GM18526 (cell line): Measurements from ENCODE around the gene RPL21.

Experiments
- POLR2A ChIP-seq: IDR thresholded peaks from 3 replicates; pipeline ENCODE4 v1.6.1; 2011; ENCODE audit not compliant: insufficient read length; ENCODE audit errors: extremely low read depth

Gene RPL21

DNA sequence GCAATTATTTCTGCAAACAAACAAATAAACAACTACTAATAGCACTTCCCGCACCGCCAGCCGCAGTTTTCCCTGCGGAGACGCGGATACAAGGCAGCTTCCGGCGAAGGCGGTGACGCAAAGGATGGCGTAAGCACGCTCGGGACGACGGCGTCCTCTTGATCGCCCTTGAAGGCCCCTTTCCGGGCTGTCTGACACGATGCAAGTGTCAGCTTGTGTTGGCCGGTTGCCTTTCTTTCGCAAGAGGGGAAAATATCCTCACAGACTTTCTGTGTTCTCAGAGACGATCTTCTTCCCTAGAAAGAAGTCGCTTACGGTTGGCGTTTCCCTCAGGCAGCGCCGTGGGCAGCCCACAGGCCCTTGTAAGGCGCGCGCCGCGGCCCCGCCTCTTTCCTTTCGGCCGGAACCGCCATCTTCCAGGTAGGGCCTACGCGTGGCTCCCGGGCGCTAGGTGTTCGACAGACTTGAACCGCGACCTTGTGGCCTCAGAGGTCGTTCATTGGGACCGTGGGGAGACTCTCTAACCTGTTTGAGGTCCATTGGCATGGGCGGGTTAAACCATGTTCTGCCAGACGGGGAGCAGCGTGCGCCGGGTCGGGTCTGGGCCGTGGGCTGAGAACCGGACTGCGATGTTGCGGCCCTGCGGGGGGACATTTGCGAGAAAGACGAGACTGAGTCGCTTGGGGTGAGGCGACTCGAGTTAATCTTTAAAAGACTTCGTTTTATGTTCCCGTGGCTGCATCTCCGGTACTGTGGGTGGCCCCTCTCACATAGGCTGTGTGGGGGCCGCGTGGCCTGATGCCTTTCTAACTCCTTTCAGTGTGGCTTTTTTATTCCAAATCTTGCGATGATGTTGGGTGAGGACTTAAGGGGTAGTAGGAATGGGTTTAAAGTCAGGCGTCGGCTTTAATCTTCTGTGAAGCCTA lies at the start of gene RPL21:
RPL21 (plus strand) TSS at position 393 of the 926 bp plus-strand sequence. CDS start 2,219 bp downstream, outside the sequence.
- peak; percentile 87 for TF ChIP-seq POLR2A

DNA sequence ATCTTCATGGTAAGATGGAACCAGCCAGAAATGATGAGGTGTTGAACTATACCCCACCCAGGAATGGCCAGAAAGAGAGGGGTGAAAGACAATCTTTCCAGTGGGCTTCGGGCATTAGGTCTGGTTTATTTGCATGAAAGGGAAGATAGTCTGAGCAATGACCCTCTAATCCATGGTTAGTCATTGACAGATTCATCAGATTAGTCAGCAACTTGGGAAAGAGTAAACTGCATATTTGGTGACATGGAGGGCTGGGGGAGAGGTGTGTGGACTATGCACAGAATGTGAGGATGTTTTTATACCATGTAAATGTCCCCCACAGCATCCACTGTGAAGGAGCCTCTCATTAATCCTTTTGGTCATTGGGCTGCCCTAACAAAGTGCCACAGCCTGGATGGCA lies 49.7 kb upstream of the RPL21 start:
- no peak for TF ChIP-seq POLR2A

DNA sequence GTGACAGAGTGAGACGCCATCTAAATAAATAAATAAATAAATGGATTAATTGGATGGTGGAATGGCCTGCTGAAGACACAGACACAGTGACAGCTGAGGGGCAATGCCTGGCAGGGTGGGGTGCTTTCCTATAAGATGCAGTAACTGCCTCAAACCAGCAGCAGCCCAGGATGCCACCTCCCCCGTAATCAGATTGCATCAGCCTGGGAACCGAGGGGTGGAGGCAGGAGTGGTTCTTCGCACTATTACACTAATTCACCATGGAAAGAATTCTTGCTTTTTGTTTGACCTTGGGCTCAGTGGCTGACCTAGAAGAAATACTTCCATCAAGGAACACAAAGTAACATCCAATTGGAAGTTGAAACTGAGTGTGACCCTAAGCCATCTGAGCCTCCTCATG lies 48.2 kb upstream of the RPL21 start:
- TF ChIP-seq POLR2A: no peak

GRCh38 chr13:27203854-27204253 lies 47.5 kb upstream of the RPL21 start:
- no peak for TF ChIP-seq POLR2A

GRCh38 chr13:27208514-27208913 lies 42.8 kb upstream of the RPL21 start:
- no peak for TF ChIP-seq POLR2A

- TF ChIP-seq POLR2A: no peak
These were observed 40.1 kb upstream of the RPL21 start for GRCh38 chr13:27211271-27211670.

DNA sequence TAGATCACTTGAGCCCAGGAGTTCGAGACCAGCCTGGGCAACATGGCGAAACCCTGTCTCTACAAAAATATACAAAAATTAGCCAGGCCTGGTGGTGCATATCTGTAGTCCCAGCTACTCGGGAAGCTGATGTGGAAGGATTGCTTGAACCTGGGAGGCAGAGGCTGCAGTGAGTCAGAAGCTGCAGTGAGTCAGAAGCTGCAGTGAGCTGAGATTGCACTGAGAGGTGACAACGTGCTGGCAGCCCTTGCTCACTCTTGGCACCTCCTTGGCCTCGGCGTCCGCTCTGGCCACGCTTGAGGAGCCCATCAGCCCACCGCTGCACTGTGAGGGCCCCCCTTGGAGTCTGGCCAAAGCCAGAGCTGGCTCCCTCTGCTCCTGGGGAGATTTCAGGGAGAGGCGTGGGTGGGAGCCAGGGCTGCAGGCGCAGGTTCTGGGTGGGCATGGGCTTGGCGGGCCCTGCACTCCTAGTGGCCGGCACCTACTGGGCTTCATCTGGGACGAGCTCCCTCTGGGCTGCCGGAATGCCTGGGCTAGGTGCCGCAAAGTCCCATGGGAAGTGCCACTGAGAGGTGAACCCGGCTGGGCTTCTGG lies 39.5 kb upstream of the RPL21 start:
- TF ChIP-seq POLR2A: no peak

DNA sequence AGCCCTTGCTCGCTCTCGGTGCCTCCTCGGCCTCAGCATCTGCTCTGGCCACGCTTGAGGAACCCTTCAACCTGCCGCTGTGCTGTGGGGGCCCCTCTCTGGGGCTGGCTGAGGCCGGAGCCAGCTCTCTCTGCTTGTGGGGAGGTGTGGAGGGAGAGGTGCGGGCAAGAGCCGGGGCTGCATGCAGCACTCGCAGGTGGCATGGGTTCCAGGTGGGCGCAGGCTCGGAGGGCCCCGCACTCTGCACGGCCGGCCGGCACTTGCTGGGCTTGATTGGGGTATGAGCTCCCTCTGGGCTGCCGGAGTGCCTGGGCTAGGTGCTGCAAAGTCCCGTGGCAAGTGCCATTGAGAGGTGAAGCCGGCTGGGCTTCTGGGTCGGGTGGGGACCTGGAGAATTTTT lies 31.7 kb upstream of the RPL21 start:
- no peak for TF ChIP-seq POLR2A

DNA sequence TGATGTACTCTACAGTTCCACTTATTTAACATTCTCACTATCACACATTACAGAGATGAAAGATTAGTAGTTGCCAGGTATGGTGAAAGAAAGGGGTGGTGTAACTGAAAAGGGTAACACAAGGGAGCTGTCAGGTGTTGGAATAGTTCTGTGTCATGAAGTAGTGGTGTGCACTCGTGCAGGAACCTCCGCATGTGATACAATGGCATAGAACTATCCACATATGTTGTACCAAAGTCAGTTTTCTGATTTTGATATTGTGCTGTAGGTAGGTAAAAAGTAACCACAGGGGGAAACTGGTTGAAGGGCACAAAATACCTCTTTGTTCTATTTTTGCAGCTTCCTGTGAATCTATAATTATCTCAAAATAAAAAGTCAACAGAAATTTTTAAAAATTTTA lies 24.4 kb upstream of the RPL21 start:
- TF ChIP-seq POLR2A: no peak

GRCh38 chr13:27228131-27228530 lies 23.2 kb upstream of the RPL21 start:
- TF ChIP-seq POLR2A: no peak

- no peak for TF ChIP-seq POLR2A
These were observed 21.7 kb upstream of the RPL21 start for GRCh38 chr13:27229642-27230041.

GRCh38 chr13:27233964-27234363 lies 17.4 kb upstream of the RPL21 start:
- no peak for TF ChIP-seq POLR2A

DNA sequence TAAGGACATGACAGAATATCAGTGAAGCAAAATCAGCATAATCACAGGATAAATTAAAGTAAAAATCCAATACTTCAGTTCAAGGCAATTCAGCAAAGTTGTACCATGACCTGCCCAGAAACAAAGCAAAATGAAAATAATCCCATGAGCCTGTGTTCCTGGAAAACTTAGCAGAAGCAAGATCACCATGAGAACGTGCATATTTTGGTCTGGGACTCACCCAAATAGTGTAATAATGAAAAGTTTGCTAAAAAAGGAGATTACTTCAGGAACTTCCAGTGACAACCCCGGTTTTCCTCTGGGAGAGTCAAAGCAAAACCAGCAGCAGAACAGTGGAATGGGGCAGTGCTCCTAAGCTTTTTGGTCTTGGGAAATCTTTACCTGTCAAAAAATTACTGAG lies 14.9 kb upstream of the RPL21 start:
- no peak for TF ChIP-seq POLR2A

DNA sequence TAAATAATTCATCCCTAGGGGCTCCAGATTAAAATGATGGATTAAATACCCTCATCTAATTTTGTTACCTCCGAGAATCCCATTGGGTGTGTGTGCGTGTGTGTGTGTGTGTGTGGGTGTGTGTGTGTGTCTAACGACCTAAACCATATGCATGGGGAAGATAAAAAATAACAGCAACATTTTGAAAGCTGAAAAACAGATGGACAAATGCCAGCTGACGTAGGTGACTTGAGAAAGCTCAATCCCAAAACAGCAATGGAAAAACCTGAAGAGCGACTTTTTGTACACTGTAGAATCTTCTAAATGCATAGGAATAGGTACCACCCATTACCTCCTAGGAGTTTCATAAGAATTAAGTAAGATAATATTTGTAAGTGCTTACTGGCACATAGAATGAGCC lies 8.7 kb upstream of the RPL21 start:
- no peak for TF ChIP-seq POLR2A

GRCh38 chr13:27245610-27246009 lies 5.7 kb upstream of the RPL21 start:
- no peak for TF ChIP-seq POLR2A

GRCh38 chr13:27250833-27251165 lies 559 bp upstream of the RPL21 start:
- TF ChIP-seq POLR2A: no peak

DNA sequence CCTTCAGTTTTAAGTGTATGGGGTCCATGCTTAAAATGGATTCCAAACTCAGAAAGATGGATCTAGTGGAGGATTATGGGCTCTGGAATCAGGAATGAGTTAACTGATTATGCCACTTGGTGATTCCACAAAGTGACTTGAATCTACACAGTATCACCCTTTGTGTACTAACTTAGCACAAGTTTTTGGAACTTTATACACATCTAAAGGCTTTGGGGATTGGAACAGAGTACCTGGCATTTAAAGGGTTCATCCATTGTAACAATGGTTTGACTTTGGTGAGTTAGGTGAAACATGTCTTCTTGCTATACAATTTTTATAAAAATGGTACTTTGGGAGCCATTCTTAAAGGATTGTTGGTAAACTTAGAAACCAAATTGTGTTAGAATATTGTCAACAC lies 1.1 kb downstream of the RPL21 start:
- no peak for TF ChIP-seq POLR2A
